Epithelial cell of prostate (primary cell): ENCODE results near the gene PCDHGA2.
"Not testable (repeated sequence)": the region's sequence is repeated elsewhere in the genome, so short reads cannot be mapped to it uniquely, and the experiment has no call there.

Experiments
- DNase-seq: peaks from one replicate; pipeline ENCODE4 v3.0.0-alpha.2; 2011; ENCODE audit warnings: low read depth, low spot score
- H3K27ac ChIP-seq: fragments of 450-650 bp; 2 replicates; pipeline ENCODE4 v1.5.1; 2017; ENCODE audit warnings: mild to moderate bottlenecking

The PCDHGA2 gene

GRCh38 chr5:141375444-141376155 is 37.0 kb downstream of the PCDHGA2 start:
- H3K27ac ChIP-seq, DNase-seq: not testable (repeated sequence)

GRCh38 chr5:141382469-141383294 is 44.1 kb downstream of the PCDHGA2 start, which contains the start of gene PCDHGA7:
PCDHGA7 (plus strand) TSS chr5:141382742; CDS start chr5:141382900, 158 bp downstream.
- DNase-seq, result no peak

DNA sequence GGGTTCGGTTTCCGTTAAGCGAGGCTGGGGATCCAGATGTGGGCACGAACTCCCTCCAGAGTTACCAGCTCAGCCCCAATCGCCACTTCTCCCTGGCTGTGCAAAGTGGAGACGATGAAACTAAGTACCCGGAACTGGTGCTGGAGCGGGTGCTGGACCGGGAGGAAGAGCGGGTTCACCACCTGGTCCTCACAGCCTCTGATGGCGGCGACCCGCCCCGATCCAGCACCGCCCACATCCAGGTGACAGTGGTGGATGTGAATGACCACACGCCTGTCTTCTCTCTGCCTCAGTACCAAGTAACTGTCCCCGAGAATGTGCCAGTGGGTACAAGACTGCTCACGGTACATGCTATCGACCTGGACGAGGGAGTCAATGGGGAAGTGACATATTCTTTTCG is 44.8 kb downstream of the PCDHGA2 start:
- DNase-seq, result no peak
- H3K27ac ChIP-seq, result no peak overlapping the region

More at GRCh38 chr5:141382469-141383294, 44.1 kb downstream of the PCDHGA2 start, which contains the start of gene PCDHGA7:
- no peak within 1 kb of the TSS for H3K27ac ChIP-seq

- no peak for DNase-seq
- no peak overlapping the region for H3K27ac ChIP-seq
These were observed 46.1 kb downstream of the PCDHGA2 start for GRCh38 chr5:141384471-141385267.

- H3K27ac ChIP-seq, DNase-seq: not testable (repeated sequence)
These were observed 49.2 kb downstream of the PCDHGA2 start, which contains the start of gene PCDHGB4 for GRCh38 chr5:141387557-141388311. PCDHGB4 (plus strand) TSS chr5:141387698; CDS start chr5:141387885, 187 bp downstream.

GRCh38 chr5:141388661-141389060 is 50.1 kb downstream of the PCDHGA2 start:
- no peak for DNase-seq

DNA sequence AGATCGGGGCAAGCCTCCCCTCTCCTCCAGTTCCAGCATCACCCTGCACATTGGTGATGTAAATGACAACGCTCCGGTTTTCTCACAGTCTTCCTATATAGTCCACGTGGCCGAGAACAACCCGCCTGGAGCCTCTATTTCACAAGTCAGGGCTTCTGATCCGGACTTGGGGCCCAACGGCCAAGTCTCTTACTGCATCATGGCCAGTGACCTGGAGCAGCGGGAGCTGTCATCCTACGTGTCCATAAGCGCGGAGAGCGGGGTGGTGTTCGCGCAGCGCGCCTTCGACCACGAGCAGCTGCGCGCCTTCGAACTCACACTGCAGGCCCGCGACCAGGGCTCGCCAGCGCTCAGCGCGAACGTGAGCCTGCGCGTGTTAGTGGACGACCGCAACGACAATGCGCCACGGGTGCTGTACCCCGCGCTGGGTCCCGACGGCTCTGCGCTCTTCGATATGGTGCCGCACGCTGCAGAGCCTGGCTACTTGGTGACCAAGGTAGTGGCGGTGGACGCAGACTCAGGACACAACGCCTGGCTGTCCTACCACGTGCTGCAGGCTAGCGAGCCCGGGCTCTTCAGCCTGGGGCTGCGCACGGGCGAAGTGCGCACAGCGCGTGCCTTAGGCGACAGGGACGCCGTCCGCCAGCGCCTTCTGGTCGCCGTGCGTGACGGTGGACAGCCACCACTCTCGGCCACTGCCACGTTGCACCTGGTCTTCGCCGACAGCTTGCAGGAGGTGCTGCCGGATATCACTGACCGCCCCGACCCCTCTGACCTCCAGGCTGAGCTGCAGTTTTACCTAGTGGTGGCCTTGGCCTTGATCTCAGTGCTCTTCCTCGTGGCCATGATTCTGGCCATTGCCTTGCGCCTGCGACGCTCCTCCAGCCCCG is 50.8 kb downstream of the PCDHGA2 start:
- no peak for DNase-seq
- no peak overlapping the region for H3K27ac ChIP-seq

More at GRCh38 chr5:141388661-141389060, 50.1 kb downstream of the PCDHGA2 start:
- no peak overlapping the region for H3K27ac ChIP-seq

- H3K27ac ChIP-seq, result no peak within 1 kb of the TSS
- no peak for DNase-seq
These were observed 54.1 kb downstream of the PCDHGA2 start, which contains the start of gene PCDHGA8 for GRCh38 chr5:141392429-141393198. PCDHGA8 (plus strand) TSS chr5:141392633; CDS start chr5:141392814, 181 bp downstream.
